ENCODE data around the gene TEDDM1. TPM values are rescaled to one million over a fixed set of nuclear protein-coding genes. Genes with fewer than 3 reads are reported as not detected.

The TEDDM1 gene
- total RNA-seq, 4 donors from 2014 or later: not detected

GRCh38 chr1:182385885-182386853, 14.3 kb downstream of the TEDDM1 start:
- 92 to 96% methylated on average over 8 of the region's 8 CpGs for WGBS, 2 donors
- intact Hi-C loops (cut with DNase I): no loop called here
- H3K4me1 ChIP-seq: peaks cover 41 to 55% of the 10 kb centered on the region in 2 donors
- H3K27ac ChIP-seq: peak overlapping the region in 2 of 3 donors; percentile 34 to 100
- no peaks in the 10 kb centered on the region for H3K9me3 ChIP-seq
- H3K27me3 ChIP-seq: no peaks in the 10 kb centered on the region
- TF ChIP-seq CTCF (IDR thresholded peaks at IDR 0.05) (no peak), POLR2A (IDR thresholded peaks at IDR 0.05) (no peak)
- DNase-seq: no peak
- H3K36me3 ChIP-seq: peaks cover 70 to 90% of the 10 kb centered on the region in 2 donors
- H3K4me3 ChIP-seq (replicated peaks in 1 of 3): no peak overlapping the region

DNA sequence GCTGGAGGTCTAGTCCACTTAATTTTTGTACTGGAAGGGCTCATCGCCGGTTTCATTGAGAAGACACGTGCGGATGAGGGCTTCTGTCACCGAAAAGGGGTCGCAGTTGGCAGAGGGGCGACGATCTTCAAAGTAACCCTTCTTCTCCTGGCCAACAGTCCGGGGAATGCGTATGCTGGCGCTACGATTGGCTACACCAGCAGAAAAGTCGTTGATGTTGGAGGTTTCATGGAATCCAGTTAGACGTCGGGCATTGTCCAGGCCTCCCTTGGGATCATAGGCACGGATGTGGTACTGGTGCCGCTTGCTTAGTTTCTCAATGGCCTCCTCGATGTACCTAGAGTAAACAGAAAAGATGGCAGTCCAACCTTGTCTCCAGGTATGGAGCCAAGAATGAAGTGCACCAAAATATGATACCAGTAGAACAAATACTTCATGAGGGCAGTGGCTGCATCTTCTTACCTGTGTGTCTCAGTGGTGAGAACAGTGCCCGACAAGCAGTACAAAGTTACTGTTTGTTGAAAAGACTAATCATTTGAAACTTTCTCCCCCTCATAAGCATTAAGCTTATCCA, 16.0 kb downstream of the TEDDM1 start:
- intact Hi-C loops (cut with DNase I): no loop called here
- DNase-seq: peak; percentile 49 to 54
- H3K36me3 ChIP-seq: peaks cover 67 to 76% of the 10 kb centered on the region in 2 donors
- TF ChIP-seq POLR2A (IDR thresholded peaks at IDR 0.05) (no peak), CTCF (IDR thresholded peaks at IDR 0.05) (no peak)
- H3K27ac ChIP-seq: peak overlapping the region in 2 of 3 donors; percentile 25 to 37
- H3K27me3 ChIP-seq: no peaks in the 10 kb centered on the region
- 56 to 73% methylated on average over 19 of the region's 19 CpGs for WGBS, 2 donors
- peaks cover 41 to 55% of the 10 kb centered on the region in 2 donors for H3K4me1 ChIP-seq
- no peaks in the 10 kb centered on the region for H3K9me3 ChIP-seq
- H3K4me3 ChIP-seq (replicated peaks in 1 of 3): no peak overlapping the region

- WGBS, 2 donors: 92 to 93% methylated on average over 7 of the region's 7 CpGs
- TF ChIP-seq POLR2A (IDR thresholded peaks at IDR 0.05): no peak
- TF ChIP-seq CTCF (IDR thresholded peaks at IDR 0.05): no peak
- no peak for DNase-seq
- Histone ChIP-seq H3K27me3 (no peaks in the 10 kb centered on the region), H3K4me3 (replicated peaks in 1 of 3) (no peak overlapping the region), H3K36me3 (peaks cover 67 to 70% of the 10 kb centered on the region in 2 donors), H3K27ac (peak overlapping the region in 2 of 3 donors; percentile 25 to 37), H3K9me3 (no peaks in the 10 kb centered on the region), H3K4me1 (peaks cover 41 to 54% of the 10 kb centered on the region in 2 donors)
- intact Hi-C loops (cut with DNase I): no loop called here
Measured at GRCh38 chr1:182383934-182384333, 16.5 kb downstream of the TEDDM1 start.

DNA sequence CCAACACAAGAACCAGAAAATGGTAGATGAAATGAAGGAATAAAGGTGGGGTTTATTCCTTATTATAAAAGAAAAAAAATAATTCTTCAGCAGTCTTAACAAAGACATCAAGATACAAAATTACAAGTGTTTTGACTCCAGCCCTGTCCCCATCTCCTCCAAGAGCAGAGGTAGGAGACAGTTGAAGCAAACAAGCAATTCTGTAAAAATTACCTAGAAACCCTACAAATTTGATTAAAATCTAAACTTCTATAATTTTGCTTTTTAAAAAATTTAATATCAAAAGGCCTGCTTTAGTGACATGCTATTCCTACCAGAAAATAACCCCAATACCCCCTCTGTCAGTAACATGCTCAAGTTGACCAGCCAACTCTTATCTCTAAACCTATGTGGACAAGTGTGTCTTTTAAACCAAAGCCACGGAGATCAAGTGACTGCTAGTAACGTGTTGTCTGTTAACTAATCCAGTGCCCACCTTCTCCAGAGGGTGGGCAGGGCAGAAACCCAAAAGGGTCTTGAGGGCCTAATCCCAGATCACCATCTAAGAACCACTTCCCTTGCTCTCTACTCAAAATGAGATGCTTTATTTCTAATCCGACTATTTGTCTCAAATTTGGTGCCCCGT, 17.3 kb downstream of the TEDDM1 start:
- DNase-seq: no peak

More for the DNA sequence above, 17.3 kb downstream of the TEDDM1 start:
- intact Hi-C loops (cut with DNase I): no loop called here
- TF ChIP-seq POLR2A (IDR thresholded peaks at IDR 0.05) (no peak), CTCF (IDR thresholded peaks at IDR 0.05) (no peak)
- no peaks in the 10 kb centered on the region for H3K27me3 ChIP-seq
- 93 to 96% methylated on average over 4 of the region's 4 CpGs for WGBS, 2 donors
- H3K27ac ChIP-seq: peak overlapping the region in 2 of 3 donors; percentile 13 to 40
- peaks cover 36 to 47% of the 10 kb centered on the region in 2 donors for H3K4me1 ChIP-seq
- no peaks in the 10 kb centered on the region for H3K9me3 ChIP-seq
- H3K36me3 ChIP-seq: peaks cover 59 to 63% of the 10 kb centered on the region in 2 donors
- H3K4me3 ChIP-seq (replicated peaks in 1 of 3): no peak overlapping the region

Data from thyroid gland (tissue), 4 donors.